Stimulated activated memory B cell treated with anti-CD40 and anti-IgM and Interleukin-4, amounts not matched to agents 10 μg/mL and 1 μg/mL and 100 μg/mL, for 72 hours (primary cell): ENCODE measurements around the gene ADAMTS2.

ENCODE experiments used
- ATAC-seq: fragments of 150-1000 bp; cut with Tn5 transposase; 2 replicates; pipeline ENCODE4 v1.10.0; 2021
- H3K27ac Mint-ChIP-seq: one replicate; pipeline ENCODE4 v1.8.0; 2022; ENCODE audit warnings: mild to moderate bottlenecking, mixed read lengths
- H3K27me3 Mint-ChIP-seq: one replicate; pipeline ENCODE4 v1.8.0; 2022; ENCODE audit warnings: mixed read lengths
- H3K36me3 Mint-ChIP-seq: one replicate; pipeline ENCODE4 v1.8.0; 2022; ENCODE audit warnings: mixed read lengths
- H3K4me1 Mint-ChIP-seq: one replicate; pipeline ENCODE4 v1.8.0; 2022; ENCODE audit warnings: mixed read lengths
- H3K4me3 Mint-ChIP-seq: one replicate; pipeline ENCODE4 v1.8.0; 2022; ENCODE audit warnings: mild to moderate bottlenecking, moderate library complexity, mixed read lengths
- H3K9me3 Mint-ChIP-seq: one replicate; pipeline ENCODE4 v1.8.0; 2022; ENCODE audit warnings: mixed read lengths

The ADAMTS2 gene

GRCh38 chr5:179357031-179357430 is 11.8 kb upstream of the ADAMTS2 start:
- no peaks in the 10 kb centered on the region for H3K36me3 Mint-ChIP-seq
- H3K27ac Mint-ChIP-seq: no peak overlapping the region
- no peak for ATAC-seq
- H3K27me3 Mint-ChIP-seq: peaks cover under 1% of the 10 kb centered on the region
- no peaks in the 10 kb centered on the region for H3K4me1 Mint-ChIP-seq
- H3K9me3 Mint-ChIP-seq: peaks cover under 1% of the 10 kb centered on the region
- no peak overlapping the region for H3K4me3 Mint-ChIP-seq

GRCh38 chr5:179355976-179356974 is 11.0 kb upstream of the ADAMTS2 start:
- H3K27ac Mint-ChIP-seq: no peak overlapping the region
- ATAC-seq: peak; percentile 5
- no peaks in the 10 kb centered on the region for H3K4me1 Mint-ChIP-seq
- H3K9me3 Mint-ChIP-seq: no peaks in the 10 kb centered on the region
- peaks cover 7% of the 10 kb centered on the region for H3K27me3 Mint-ChIP-seq
- no peak overlapping the region for H3K4me3 Mint-ChIP-seq
- H3K36me3 Mint-ChIP-seq: no peaks in the 10 kb centered on the region

DNA sequence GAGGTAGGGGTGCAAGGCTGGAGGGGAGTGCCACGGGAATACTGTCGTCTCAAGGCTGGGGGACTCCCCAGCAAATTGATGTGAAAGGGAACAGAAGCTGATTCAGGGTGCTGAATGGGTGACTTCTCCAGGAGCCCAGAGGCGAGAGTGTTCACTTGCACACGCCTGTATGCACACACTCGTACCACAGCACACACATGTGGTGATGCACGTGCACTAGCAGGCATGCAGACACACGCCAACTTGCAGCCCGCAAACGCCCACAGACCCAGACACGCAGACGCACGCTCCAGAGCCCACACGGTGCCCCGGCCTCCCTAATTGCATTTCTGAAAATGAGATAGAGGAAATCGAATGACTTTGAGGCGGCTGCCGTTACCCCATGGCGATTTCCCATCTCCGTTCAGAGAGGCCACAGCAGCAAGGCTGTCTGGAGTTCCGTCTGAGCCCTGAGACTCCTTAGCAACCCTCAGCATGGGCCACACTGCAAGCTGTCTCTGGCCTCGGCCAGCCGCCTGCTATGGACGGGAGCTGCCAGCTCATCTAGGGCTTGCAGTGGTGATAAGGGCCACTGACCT is 9.1 kb upstream of the ADAMTS2 start:
- H3K27me3 Mint-ChIP-seq: peaks cover 16% of the 10 kb centered on the region
- no peak for ATAC-seq
- H3K9me3 Mint-ChIP-seq: no peaks in the 10 kb centered on the region

DNA sequence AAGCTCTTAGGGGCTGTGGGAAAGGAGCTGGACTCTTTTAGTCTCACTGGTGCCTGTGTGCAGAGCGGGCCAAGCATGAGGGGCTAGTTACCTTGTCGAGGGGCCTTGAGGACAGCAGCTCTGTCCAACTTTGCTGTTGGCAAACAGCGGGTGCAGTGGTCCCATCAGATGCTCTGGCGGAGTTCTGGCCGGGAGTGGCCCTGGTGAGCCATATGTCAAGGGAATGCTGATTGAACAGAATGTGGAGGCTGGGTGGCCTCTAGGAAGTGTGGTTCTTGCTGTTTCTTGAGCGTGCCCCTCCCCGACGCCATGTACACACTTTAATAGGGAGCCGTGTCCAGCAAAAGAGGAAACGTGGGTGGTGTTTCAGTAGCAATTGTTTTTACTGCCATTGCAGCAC is 3.6 kb upstream of the ADAMTS2 start:
- Mint-ChIP-seq H3K36me3 (no peaks in the 10 kb centered on the region), H3K4me1 (no peaks in the 10 kb centered on the region), H3K9me3 (no peaks in the 10 kb centered on the region), H3K27ac (no peak overlapping the region), H3K27me3 (peaks cover 54% of the 10 kb centered on the region), H3K4me3 (no peak overlapping the region)
- ATAC-seq: no peak

More for the DNA sequence above, 9.1 kb upstream of the ADAMTS2 start:
- Mint-ChIP-seq H3K36me3 (no peaks in the 10 kb centered on the region), H3K27ac (no peak overlapping the region), H3K4me3 (no peak overlapping the region), H3K4me1 (no peaks in the 10 kb centered on the region)

- H3K27me3 Mint-ChIP-seq: peaks cover 61% of the 10 kb centered on the region
- no peak overlapping the region for H3K27ac Mint-ChIP-seq
- no peak overlapping the region for H3K4me3 Mint-ChIP-seq
- no peak for ATAC-seq
- no peaks in the 10 kb centered on the region for H3K9me3 Mint-ChIP-seq
- no peaks in the 10 kb centered on the region for H3K36me3 Mint-ChIP-seq
- H3K4me1 Mint-ChIP-seq: peaks cover 4% of the 10 kb centered on the region
Observed at GRCh38 chr5:179348011-179348530, 2.8 kb upstream of the ADAMTS2 start.

DNA sequence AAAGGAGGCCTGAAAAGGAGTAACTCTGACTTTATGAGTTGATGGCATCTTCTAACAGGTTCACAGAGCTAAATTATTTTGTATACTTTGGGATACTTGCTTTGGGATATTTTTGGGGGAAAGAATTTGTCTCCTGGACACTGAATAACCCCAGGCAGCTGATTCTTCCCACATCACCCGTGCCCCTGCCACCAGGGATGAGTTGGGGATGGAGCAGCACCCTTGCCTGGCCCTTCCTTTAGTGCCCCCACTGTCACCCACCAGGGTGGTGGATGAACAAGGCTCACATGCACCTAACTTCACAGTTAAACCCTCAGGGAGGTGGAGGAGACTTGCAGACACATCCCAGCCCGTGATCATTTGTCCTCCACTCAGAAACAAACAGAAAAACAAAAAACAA is 2.3 kb upstream of the ADAMTS2 start:
- no peak for ATAC-seq
- Mint-ChIP-seq H3K27ac (no peak overlapping the region), H3K36me3 (no peaks in the 10 kb centered on the region), H3K9me3 (no peaks in the 10 kb centered on the region), H3K4me1 (peaks cover 9% of the 10 kb centered on the region), H3K27me3 (peaks cover 65% of the 10 kb centered on the region), H3K4me3 (no peak overlapping the region)

GRCh38 chr5:179346875-179347274 is 1.6 kb upstream of the ADAMTS2 start:
- Mint-ChIP-seq H3K4me3 (no peak overlapping the region), H3K27me3 (peaks cover 72% of the 10 kb centered on the region), H3K27ac (no peak overlapping the region), H3K36me3 (no peaks in the 10 kb centered on the region), H3K4me1 (peaks cover 9% of the 10 kb centered on the region), H3K9me3 (no peaks in the 10 kb centered on the region)
- ATAC-seq: no peak

- Mint-ChIP-seq H3K4me1 (peaks cover 9% of the 10 kb centered on the region), H3K36me3 (no peaks in the 10 kb centered on the region), H3K27me3 (peaks cover 72% of the 10 kb centered on the region), H3K27ac (no peak overlapping the region), H3K9me3 (no peaks in the 10 kb centered on the region), H3K4me3 (no peak overlapping the region)
- ATAC-seq: no peak
Observed at GRCh38 chr5:179346401-179346800, 1.1 kb upstream of the ADAMTS2 start.

GRCh38 chr5:179345183-179345432 is 153 bp downstream of the ADAMTS2 start:
- peaks cover 9% of the 10 kb centered on the region for H3K4me1 Mint-ChIP-seq
- ATAC-seq: no peak
- H3K27me3 Mint-ChIP-seq: peaks cover 74% of the 10 kb centered on the region

DNA sequence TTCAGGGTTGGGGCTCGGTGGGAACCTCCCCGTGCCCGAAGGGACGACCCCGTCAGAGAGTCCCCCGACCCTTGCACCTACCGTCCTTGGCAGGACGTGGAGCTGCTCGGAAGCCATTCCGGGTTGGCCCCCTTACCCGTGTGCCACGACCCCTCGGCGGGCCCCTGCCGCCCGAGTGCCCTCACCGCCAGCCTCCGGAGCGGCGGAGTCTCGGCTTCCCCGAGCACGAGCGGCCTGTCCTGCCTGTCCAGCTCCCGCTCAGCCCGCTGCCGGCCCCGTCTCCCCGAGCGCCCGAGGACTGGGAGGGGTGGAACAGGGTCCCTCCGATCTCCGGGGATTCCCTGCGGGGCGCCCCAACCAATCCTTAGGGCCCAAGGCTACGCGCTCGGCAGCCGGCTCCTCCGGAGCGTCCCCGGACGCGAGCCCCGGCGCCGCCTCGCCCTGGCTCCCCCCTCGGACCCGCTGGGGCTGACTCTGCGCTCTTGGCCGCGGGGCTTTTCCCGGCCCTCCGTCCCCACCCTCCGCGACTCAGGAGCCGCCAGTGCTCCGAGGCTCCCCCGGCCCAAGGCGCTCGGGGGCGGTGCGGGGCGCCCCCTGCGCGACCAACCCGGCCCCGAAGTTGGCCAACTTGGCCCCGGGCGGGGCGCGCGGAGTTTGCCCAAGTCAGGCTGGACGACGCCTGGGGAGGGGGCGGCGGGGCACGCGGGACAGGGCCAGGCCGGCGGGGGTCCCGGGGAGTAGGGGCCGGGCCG is 654 bp downstream of the ADAMTS2 start:
- Mint-ChIP-seq H3K4me1 (peaks cover 9% of the 10 kb centered on the region), H3K27ac (no peak overlapping the region), H3K9me3 (no peaks in the 10 kb centered on the region), H3K4me3 (no peak overlapping the region), H3K27me3 (peaks cover 79% of the 10 kb centered on the region), H3K36me3 (no peaks in the 10 kb centered on the region)
- ATAC-seq: no peak

More at GRCh38 chr5:179345183-179345432, 153 bp downstream of the ADAMTS2 start:
- Mint-ChIP-seq H3K36me3 (no peaks in the 10 kb centered on the region), H3K27ac (no peak overlapping the region), H3K9me3 (no peaks in the 10 kb centered on the region), H3K4me3 (no peak overlapping the region)

DNA sequence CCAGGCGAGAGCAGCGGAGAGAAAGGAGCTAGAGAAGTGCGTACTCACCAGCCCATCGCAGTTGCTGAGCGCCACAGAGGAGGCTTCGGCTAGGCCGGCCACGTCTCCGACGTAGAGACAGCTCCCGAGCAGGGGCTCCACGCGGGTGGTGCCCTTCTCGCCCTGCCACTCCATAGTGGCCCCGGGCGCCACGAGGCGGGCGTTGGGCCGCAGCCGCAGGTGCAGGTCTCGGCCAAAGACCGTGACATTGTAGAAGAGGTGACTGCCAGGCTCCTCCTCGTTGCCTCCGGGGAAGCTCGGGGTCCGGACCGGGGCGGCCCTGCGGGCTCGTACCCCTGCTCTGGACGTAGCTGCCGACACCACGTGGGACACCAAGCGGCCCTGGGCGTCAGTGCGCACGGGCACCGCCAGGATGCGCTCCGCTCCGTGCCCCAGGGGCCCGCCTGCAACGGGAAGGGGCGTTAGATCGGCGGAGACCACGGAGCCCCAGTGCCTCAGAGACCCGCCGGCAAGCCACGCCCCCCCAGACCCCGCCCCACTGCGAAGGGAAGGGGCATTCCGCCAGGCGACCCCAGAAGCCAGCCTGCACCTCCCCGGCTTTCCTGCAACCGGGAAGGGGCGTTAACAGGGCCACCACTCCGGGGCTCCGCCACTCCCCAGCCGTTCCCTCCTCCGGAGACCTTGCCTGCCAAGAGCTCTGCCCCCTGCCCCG is 1.4 kb downstream of the ADAMTS2 start:
- H3K4me3 Mint-ChIP-seq: no peak overlapping the region
- H3K27ac Mint-ChIP-seq: no peak overlapping the region
- H3K9me3 Mint-ChIP-seq: no peaks in the 10 kb centered on the region
- no peak for ATAC-seq
- peaks cover 9% of the 10 kb centered on the region for H3K4me1 Mint-ChIP-seq
- no peaks in the 10 kb centered on the region for H3K36me3 Mint-ChIP-seq
- H3K27me3 Mint-ChIP-seq: peaks cover 82% of the 10 kb centered on the region

DNA sequence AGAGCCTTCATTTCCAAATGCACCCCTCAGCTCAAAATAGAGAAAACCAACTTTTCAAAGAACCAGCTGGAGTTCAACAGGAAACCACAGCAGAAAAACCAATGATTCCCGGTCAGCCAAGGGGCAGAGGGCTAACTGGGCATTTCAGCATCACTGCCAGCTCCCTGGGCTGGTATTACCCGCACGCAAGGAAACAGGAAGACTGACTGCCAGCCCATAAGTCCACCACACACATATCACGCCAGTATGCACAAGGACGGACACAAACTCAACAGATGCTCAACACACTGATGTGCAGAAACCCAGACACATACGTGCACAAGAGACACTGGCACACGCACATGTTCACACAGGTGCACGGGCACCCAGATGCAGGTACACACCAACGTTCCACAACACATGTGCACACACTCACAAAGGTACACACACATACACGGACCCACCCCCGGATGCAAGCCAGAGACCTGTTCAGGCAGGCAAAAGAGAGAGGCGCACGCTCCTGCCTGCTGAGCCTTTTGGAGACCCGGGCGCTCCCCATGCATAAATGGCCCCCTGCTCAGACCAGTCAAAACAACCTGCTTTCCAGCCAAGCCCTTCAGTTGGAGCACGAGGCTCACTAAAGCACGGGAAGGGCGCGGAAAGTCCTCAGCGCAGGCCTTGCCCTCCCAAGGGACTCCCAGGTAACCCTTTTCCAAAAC is 2.1 kb downstream of the ADAMTS2 start:
- no peak for ATAC-seq
- no peaks in the 10 kb centered on the region for H3K36me3 Mint-ChIP-seq
- H3K27ac Mint-ChIP-seq: no peak overlapping the region
- H3K4me1 Mint-ChIP-seq: peaks cover 9% of the 10 kb centered on the region
- peaks cover 82% of the 10 kb centered on the region for H3K27me3 Mint-ChIP-seq
- no peak overlapping the region for H3K4me3 Mint-ChIP-seq
- no peaks in the 10 kb centered on the region for H3K9me3 Mint-ChIP-seq

DNA sequence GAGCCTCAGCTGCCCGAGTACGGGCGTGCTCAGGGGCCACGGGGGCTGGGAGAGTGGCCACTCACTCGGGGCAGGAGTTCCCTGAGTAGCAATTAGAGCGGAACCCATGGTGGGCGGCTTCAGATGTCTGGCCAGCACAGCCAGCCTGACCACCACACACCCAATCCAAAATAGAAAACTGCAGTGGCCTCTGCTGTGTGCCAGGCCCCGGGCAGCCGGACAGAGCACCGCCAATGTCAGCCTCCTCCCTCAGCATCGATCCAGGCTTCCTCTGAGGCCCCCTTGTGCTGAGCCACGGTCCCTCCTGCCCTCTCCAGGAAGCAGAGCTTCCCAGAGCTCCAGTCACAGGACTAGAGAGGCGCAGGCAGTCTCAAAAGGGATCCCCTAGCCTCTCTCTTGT is 2.7 kb downstream of the ADAMTS2 start:
- no peaks in the 10 kb centered on the region for H3K9me3 Mint-ChIP-seq
- no peaks in the 10 kb centered on the region for H3K36me3 Mint-ChIP-seq
- H3K27ac Mint-ChIP-seq: no peak overlapping the region
- no peak for ATAC-seq
- peaks cover 76% of the 10 kb centered on the region for H3K27me3 Mint-ChIP-seq
- H3K4me3 Mint-ChIP-seq: no peak overlapping the region
- H3K4me1 Mint-ChIP-seq: peaks cover 9% of the 10 kb centered on the region

DNA sequence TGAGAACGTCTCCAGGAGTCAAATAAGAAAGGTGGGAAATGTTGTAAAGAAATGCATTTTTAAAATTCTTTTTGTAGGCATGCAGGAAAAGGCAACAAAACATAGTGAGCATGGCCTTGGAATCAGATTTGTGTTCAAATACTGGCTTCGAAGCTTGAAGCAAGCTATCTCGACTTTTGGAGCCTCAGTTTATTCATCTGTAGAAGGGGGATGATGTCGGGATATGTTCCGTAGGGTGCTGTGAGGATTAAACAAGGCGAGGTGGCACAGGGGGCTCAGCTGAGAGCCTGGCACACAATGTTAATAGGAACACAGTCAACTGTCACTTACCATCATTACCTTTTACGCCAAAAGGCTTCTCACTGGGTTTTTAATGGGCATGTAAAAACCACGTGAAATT is 4.8 kb downstream of the ADAMTS2 start:
- H3K4me3 Mint-ChIP-seq: no peak overlapping the region
- peaks cover 56% of the 10 kb centered on the region for H3K27me3 Mint-ChIP-seq
- no peaks in the 10 kb centered on the region for H3K36me3 Mint-ChIP-seq
- ATAC-seq: no peak
- H3K4me1 Mint-ChIP-seq: peaks cover 9% of the 10 kb centered on the region
- H3K27ac Mint-ChIP-seq: no peak overlapping the region
- no peaks in the 10 kb centered on the region for H3K9me3 Mint-ChIP-seq
